Heart left ventricle (tissue), 13 donors: ENCODE data around the gene INPP5D.

Experiments used
- CTCF ChIP-seq, 12 donors: fragments of 200-600 bp; sonication (generic) in 4 of 12; IDR thresholded peaks; one replicate each; pipeline versions ENCODE4 v1.5.0 to v1.8.0; 2018 to 2022; ENCODE audit warnings: antibody characterized with exemption in 12 of 12, mild to moderate bottlenecking in 5 of 12
- POLR2A ChIP-seq, 2 donors: fragments of 450-650 bp; IDR thresholded peaks; one replicate each; pipeline ENCODE4 v1.6.1; 2017; ENCODE audit warnings: antibody characterized with exemption in 2 of 2, mild to moderate bottlenecking in 2 of 2, moderate library complexity in 2 of 2
- donor health status: ischemic (EF 13 %, LVEDD 7.1; RV severe dilation, severe dysfunction).
- donor health status: DM: no; HTN: yes; CAD: no.
- donor health status: DM: no; HTN: no; CAD: no.
- donor health status: ischemic (EF 25% LVEDD 6.9; RV normal size, moderate dysfunction).
- donor health status: ischemic (EF 25% LVEDD 5.7; RV mildly dilated, moderate dysfunction).
- donor health status: ischemic (EF 35%, LVEDD 5.7; RV mildly dilated, moderate dysfunction).
- donor health status: nonischemic (EF 11% LVEDD 7.7; RV severe dilation, severe dysfunction).
- donor health status: DM: yes; HTN: yes; CAD: no.
- donor health status: PGD.
- donor health status: ischemic (EF 29% LVEDD 5.4; RV normal size, mild dysfunction).
- donor health status: nonischemic (EF 23%, LVEDD 6.1; RV moderate dilation, normal function).

DNA sequence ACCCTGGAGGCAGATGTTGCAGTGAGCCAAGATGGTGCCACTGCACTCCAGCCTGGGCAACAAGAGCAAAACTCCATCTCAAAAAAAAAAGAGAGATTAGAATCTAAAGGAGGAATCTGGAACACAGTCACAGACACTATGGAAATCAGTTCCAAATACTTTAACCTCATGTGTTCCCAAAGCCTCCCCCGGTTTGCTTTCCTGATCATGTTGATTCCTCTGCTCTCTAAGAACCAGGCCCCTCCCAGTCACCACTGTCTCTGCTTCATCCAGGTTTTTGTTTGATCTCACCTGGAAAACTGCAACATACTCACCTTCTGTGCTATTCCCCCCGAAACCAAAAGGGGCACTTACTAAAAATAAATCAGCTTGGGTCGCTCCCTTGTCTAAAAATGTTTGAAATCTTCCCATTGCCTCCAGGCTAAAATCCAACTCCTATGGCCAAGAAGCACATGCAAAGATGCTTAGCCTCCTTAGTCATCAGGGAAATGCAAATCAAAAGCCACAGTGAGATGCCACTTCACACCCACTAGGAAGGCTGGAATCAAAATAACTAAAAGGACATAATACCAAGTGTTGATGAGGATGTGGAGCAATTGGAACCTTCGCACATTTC, 33.8 kb upstream of the INPP5D start:
- TF ChIP-seq CTCF (IDR thresholded peaks at IDR 0.05) (no peak), POLR2A (IDR thresholded peaks at IDR 0.05) (no peak)
